SU-DHL-6 (cell line): ENCODE data around the gene ANKRD13B.

Experiments used
- CTCF ChIP-seq: fragments of 200-600 bp; sonication (generic); IDR thresholded peaks from one replicate; pipeline ENCODE4 v1.5.1; 2017; ENCODE audit warnings: antibody characterized with exemption, mild to moderate bottlenecking, low read length, moderate library complexity; ENCODE audit not compliant: insufficient read depth, poor library complexity, severe bottlenecking
- EZH2phosphoT487 ChIP-seq: fragments of 200-600 bp; sonication (generic), shearing (Covaris generic); conservative IDR thresholded peaks from 2 replicates; pipeline ENCODE4 v1.6.1; 2018; ENCODE audit warnings: mild to moderate bottlenecking, antibody characterized with exemption, low read length, moderate library complexity, mixed read lengths

DNA sequence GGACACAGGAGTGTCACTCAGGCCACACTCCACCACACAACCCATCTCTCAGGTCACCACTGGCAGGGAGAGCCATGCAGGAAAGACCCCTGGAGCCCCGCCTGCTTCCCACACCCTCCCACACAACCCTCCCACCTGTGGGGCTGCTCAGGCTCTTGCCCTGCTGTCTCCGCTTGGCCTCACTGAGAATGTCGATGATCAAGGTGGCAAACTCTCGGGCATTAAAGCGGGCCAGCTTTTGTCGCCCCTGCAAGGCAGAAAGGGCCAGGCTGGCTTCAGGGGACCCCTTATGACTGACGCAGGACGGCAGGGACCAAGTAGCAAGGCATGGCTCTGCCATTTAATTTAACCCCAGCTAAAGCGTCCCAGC lies 15.9 kb upstream of the ANKRD13B start:
- TF ChIP-seq CTCF (no peak), EZH2phosphoT487 (no peak)
